ENCODE results near the gene COL16A1.

COL16A1 gene

DNA sequence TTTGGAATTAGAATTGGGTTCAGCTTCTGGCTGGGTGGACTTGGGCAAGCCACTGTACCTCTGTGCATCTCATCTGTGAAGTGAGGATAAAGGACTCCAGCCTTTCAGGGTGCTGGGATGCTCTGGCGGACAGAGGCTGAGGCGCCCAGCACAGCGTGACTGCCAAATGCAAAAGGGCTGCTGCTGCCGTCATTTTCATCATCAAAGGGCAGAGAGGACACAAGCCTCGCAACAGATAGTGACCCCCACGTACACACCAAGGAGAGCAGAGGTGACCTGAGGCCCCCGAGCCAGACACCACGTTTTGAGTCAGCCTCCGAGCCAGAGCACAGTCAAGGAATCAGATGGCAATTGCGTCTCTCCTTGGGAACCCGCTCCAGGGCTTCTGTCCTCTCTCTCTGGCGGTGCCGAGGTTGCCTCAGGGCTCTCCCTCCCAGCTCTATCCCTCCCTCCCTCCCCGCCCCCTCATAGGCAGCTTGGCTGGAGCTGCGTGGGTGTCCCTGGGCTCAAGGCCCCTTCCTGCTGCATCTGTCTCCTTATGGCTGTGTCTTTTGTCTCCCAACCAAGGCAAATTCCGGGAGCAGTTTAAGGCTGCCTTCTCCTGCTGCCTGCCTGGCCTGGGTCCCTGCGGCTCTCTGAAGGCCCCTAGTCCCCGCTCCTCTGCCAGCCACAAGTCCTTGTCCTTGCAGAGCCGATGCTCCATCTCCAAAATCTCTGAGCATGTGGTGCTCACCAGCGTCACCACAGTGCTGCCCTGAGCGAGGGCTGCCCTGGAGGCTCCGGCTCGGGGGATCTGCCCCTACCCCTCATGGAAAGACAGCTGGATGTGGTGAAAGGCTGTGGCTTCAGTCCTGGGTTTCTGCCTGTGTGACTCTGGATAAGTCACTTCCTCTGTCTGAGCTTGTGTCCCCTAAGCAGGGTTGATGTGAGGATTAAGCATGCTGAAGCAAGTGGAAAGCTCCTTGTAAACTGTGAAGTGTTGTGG lies 77.3 kb downstream of the COL16A1 start:
- H3K27ac ChIP-seq = no peak overlapping the region; the same call in 1 of the 2 replicates

DNA sequence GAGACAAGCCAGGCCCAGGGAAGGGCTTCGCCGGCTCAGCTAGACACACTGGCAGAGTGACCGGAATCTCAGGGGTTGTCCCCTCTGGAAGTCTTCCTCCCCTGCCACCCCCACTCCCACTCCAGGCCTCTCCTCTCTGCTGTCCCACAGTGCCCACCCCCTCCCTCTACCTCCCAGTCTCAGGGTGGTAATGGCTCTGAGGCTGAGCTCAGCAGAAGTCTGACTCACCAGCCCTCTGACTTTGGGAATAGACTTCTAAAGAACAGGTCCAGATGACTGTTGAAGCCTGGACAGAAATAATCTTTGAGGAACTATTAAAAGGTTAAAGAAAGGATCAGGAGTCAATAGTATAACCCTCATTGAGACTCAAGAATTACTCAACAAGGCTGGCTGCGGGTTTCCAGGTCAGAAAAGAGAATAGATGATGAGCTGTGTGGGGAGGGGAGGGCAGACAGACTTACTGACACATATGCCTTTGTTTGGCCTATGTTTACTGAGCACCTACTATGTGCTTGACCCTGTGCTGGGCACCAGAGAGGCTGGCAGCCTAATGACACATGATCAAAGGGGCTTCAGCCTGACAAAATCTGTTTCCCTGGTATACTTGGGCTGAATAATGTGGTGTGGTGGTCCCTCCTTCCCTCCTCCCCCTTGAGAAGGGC lies 78.1 kb downstream of the COL16A1 start:
- no peak overlapping the region for H3K27ac ChIP-seq
- TF ChIP-seq, protein P1, sequence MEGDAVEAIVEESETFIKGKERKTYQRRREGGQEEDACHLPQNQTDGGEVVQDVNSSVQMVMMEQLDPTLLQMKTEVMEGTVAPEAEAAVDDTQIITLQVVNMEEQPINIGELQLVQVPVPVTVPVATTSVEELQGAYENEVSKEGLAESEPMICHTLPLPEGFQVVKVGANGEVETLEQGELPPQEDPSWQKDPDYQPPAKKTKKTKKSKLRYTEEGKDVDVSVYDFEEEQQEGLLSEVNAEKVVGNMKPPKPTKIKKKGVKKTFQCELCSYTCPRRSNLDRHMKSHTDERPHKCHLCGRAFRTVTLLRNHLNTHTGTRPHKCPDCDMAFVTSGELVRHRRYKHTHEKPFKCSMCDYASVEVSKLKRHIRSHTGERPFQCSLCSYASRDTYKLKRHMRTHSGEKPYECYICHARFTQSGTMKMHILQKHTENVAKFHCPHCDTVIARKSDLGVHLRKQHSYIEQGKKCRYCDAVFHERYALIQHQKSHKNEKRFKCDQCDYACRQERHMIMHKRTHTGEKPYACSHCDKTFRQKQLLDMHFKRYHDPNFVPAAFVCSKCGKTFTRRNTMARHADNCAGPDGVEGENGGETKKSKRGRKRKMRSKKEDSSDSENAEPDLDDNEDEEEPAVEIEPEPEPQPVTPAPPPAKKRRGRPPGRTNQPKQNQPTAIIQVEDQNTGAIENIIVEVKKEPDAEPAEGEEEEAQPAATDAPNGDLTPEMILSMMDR (conservative IDR thresholded peaks at IDR 0.05) = no peak

More for the DNA sequence above, 77.3 kb downstream of the COL16A1 start:
- TF ChIP-seq, protein P1 (conservative IDR thresholded peaks at IDR 0.05) = no peak

DNA sequence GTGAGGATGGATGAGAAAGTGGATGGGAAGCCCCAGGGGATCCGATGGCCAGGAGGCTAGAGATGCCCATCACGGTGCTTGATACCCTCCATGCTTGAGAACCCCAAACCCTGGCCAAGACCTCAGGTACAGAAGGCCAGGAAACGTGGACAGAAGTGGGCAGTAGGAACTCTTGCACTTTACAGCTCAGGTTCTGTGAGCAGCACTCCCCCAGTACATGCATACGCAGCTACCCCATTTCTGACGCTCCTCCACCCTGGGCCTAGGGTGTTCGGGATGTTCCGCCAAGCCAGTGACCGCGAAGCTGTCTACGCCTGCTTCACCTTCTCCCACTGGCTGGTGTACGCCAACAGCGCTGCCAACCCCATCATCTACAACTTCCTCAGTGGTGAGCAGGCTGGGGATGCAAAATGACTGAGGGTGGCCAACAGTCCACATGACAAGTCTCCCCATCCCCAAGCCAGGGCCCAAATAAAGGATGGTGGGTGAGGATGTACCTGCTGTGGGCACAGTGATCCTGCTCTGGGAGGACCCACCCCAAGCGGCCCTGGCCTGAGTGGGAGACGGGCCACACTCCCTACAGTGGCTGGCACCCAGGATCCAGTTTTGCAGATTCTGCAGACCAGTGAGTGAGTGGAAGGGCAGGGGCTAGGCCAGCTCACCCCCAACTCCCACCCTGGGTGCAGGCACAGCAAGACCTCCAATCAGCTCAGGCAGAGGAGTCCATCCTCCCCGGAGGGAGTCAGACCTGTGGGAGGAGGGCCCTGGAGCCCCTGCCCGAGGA lies 78.9 kb downstream of the COL16A1 start:
- TF ChIP-seq, protein P1 (conservative IDR thresholded peaks at IDR 0.05) = no peak
- H3K27ac ChIP-seq = no peak overlapping the region

DNA sequence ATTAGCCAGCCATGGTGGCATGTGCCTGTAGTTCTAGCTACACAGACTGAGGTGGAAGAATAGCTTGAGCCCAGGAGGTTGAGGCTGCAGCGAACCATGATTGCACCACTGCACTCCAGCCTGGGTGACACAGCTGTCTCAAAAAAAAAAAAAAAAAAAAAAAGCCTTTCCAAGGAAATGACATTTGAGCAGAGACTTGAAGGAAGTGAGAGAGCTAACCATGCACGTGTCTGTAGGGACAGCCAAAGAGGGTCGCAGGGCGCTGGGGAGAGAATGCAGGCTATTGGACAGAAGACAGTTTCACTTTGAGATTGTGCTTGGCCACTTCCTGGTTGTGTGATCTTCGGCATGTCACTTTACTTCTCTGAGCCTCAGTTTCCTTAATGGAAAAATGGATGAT lies 79.5 kb downstream of the COL16A1 start:
- TF ChIP-seq, protein P1 (conservative IDR thresholded peaks at IDR 0.05) = no peak
- H3K27ac ChIP-seq = no peak overlapping the region

DNA sequence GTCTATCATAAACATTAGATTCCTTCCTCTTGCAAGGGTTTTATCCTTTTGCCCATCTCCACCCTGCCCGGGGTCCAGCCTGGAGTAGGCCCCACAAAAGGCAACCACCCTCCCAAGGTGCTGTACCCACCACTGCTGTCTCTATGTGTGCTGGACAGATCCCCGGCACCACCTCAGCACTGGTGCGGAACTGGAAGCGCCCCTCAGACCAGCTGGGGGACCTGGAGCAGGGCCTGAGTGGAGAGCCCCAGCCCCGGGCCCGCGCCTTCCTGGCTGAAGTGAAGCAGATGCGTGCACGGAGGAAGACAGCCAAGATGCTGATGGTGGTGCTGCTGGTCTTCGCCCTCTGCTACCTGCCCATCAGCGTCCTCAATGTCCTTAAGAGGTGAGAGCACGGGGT lies 80.5 kb downstream of the COL16A1 start:
- no peak overlapping the region for H3K27ac ChIP-seq
- TF ChIP-seq, protein P1 (conservative IDR thresholded peaks at IDR 0.05) = no peak

DNA sequence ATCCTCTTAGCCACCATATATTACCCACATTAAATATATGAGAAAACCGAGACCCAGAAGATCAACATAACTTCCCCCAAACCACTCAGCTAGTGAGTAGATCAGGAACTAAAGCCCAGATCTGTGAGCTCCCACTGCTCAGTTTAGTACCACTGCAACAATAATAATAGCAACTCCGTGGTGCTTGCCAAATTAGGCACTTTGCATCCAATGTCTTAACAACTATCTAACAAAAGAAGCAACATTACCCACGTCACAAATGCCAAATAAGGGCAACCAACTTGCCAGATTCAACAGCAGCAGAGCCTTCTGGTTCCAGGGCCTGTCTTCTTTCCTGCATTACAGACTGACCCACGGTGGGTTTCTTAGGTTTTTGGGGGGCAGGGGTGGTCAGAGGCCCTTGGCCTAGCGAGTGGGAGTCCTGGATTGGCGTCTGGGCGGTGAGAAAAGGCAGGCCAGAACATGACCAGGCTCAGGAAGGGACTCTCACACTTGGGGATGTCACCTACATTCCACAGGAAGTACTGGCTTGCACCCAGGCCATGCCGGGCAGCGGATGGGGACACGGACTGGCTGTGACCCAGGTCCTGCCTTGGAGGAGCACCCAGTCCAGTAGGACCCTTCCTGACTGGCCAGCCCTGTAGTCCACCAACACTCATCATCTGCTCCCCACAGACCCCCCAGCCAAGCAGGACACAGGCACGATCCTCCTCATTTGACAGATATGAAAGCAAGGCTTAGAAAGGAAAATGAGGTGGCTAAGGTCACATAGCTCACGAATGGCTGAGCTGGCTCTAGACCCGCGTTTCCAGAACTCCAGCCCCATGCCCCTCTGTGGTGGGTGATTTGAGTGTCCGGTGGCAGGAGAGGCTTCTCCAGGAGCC lies 81.7 kb downstream of the COL16A1 start:
- no peak overlapping the region for H3K27ac ChIP-seq
- TF ChIP-seq, protein P1 (conservative IDR thresholded peaks at IDR 0.05) = no peak
